Fibroblast of lung (primary cell): ENCODE results near the gene DNMBP. TPM values are rescaled to one million over a fixed set of nuclear protein-coding genes. Genes with fewer than 3 reads are reported as not detected.

Experiments
- DNase-seq, 2 donors: peaks; one replicate each; pipeline versions ENCODE4 v3.0.0 to v3.0.0-alpha.2; 2010; ENCODE audit warnings: low read depth in 2 of 2
- H2AFZ ChIP-seq: 2 replicates; pipeline ENCODE4 v1.5.1; 2012; ENCODE audit warnings: low read length, control low read depth, inconsistent platforms
- H3K27ac ChIP-seq: 2 replicates; pipeline ENCODE4 v1.5.1; 2011; ENCODE audit warnings: low read length, control low read depth; ENCODE audit not compliant: insufficient read depth
- H3K27me3 ChIP-seq: 2 replicates; pipeline ENCODE4 v1.5.1; 2011; ENCODE audit warnings: mild to moderate bottlenecking, low read length; ENCODE audit not compliant: control insufficient read depth, insufficient read depth
- H3K36me3 ChIP-seq: 2 replicates; pipeline ENCODE4 v1.5.1; 2011; ENCODE audit warnings: low read length; ENCODE audit not compliant: control insufficient read depth, insufficient read depth
- H3K4me1 ChIP-seq: 2 replicates; pipeline ENCODE4 v1.5.1; 2011; ENCODE audit warnings: low read length; ENCODE audit not compliant: control insufficient read depth, insufficient read depth; ENCODE audit errors: extremely low read depth
- H3K4me2 ChIP-seq: 2 replicates; pipeline ENCODE4 v1.5.1; 2011; ENCODE audit warnings: low read length, control low read depth; ENCODE audit not compliant: insufficient read depth; ENCODE audit errors: extremely low read depth
- H3K4me3 ChIP-seq, 4 experiments: fragments of 200-600 bp in 1 of 4; sonication (generic) in 1 of 4; replicated peaks in 1 of 4; 2 replicates each; pipeline ENCODE4 v1.5.1; 2011 to 2016; ENCODE audit warnings: low read length in 4 of 4, low read depth in 3 of 4, mild to moderate bottlenecking in 3 of 4, control low read depth in 2 of 4, inconsistent platforms in 1 of 4, mixed read lengths in 1 of 4; ENCODE audit not compliant: insufficient read depth in 1 of 4; ENCODE audit errors: control extremely low read depth in 1 of 4
- H3K79me2 ChIP-seq: 2 replicates; pipeline ENCODE4 v1.5.1; 2012; ENCODE audit warnings: mild to moderate bottlenecking, low read length, inconsistent platforms; ENCODE audit not compliant: control insufficient read depth, insufficient read depth
- H3K9ac ChIP-seq: 2 replicates; pipeline ENCODE4 v1.5.1; 2011; ENCODE audit warnings: mild to moderate bottlenecking, low read length, control low read depth; ENCODE audit not compliant: insufficient read depth
- H3K9me3 ChIP-seq: 2 replicates; pipeline ENCODE4 v1.5.1; 2012; ENCODE audit warnings: low read depth, low read length; ENCODE audit not compliant: control insufficient read depth, insufficient read depth
- H4K20me1 ChIP-seq: 2 replicates; pipeline ENCODE4 v1.5.1; 2011; ENCODE audit warnings: low read length; ENCODE audit not compliant: control insufficient read depth, insufficient read depth; ENCODE audit errors: extremely low read depth
- CTCF ChIP-seq, 2 donors: IDR thresholded peaks in 1 of 2; conservative IDR thresholded peaks in 1 of 2; 1 replicate in 1 of 2; 2 replicates in 1 of 2; pipeline ENCODE4 v1.5.1; 2011 to 2012; ENCODE audit warnings: low read length in 2 of 2, control low read depth in 1 of 2, inconsistent platforms in 1 of 2, low read depth in 1 of 2, mild to moderate bottlenecking in 1 of 2
- EZH2 ChIP-seq: IDR thresholded peaks from 2 replicates; pipeline ENCODE4 v1.5.1; 2012; ENCODE audit warnings: low read length, control low read depth, mild to moderate bottlenecking; ENCODE audit errors: missing control alignments
- polyA plus RNA-seq, 2 donors: library from polyadenylated mRNA; depleted of rRNA in 1 of 2; stranded (reverse) in 1 of 2; unstranded in 1 of 2; fragments of >200 nt; gene quantifications; 2 replicates each; pipeline ENCODE4 v1.2.1, GENCODE V29; 2011 to 2012; ENCODE audit warnings: missing spikeins in 1 of 2
- total RNA-seq: library from RNA; depleted of rRNA; stranded (reverse); fragments of >200 nt; gene quantifications from 2 replicates; pipeline ENCODE4 v1.2.1, GENCODE V29; 2014

Gene DNMBP
- total and polyA plus RNA-seq, 2 donors (not counting 1 experiment from before 2014, with no cell fraction given): 12.9 to 21.2 TPM

DNA sequence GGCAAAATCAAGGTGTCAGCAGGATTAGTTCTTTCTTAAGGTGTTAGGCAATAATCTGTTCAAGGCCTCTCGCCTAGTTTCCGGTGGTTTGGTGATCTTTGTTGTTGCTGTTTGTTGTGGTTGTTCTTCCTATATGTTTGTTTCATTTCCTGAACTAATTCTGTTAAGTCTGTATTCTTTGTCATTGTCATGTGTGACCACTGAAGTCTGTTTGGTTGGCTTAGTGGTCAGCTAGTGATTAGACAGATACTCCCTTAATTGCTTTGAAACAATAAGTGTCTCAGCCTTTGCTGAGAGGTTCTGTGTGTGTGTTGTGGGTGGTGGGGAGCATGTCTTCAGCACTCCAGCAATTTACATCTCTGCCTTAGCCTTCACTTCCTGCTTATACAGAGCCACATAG lies 181.3 kb downstream of the DNMBP start:
- no peaks in the 10 kb centered on the region for H3K79me2 ChIP-seq
- no peaks in the 10 kb centered on the region for H3K4me1 ChIP-seq
- no peak overlapping the region for H3K27ac ChIP-seq
- H2AFZ ChIP-seq: no peak overlapping the region
- no peak for DNase-seq
- no peak overlapping the region for H3K4me3 ChIP-seq
- no peak overlapping the region for H3K9ac ChIP-seq
- no peak overlapping the region for H3K4me2 ChIP-seq
- no peaks in the 10 kb centered on the region for H3K27me3 ChIP-seq
- H3K36me3 ChIP-seq: no peaks in the 10 kb centered on the region
- TF ChIP-seq EZH2 (no peak), CTCF (conservative IDR thresholded peaks at IDR 0.05 in 1 of 2, IDR thresholded peaks at IDR 0.05 in 1 of 2; ENCODE audit: low read depth in 1 of 2, low read length in 2 of 2) (no peak)
- H4K20me1 ChIP-seq: no peaks in the 10 kb centered on the region
- H3K9me3 ChIP-seq: no peaks in the 10 kb centered on the region

DNA sequence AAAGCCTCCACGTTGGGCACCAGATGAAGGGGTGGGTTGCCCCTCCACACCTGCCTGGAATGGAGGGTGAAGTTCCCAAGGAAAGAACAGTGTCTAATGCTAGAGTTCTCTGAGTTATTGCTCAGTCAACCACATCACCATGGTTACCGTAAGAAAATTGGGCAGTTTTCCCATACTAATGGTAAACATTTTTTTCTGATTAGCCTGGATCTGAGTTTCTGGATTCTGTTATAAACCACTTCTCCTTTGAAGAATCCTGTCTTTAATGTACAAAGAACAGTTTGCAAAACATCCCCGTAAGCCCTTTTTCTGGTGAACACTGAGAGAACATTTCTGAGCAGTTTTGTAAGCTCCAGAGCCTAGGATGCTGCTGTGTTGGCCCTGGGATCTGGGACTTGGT lies 181.8 kb downstream of the DNMBP start:
- H3K27ac ChIP-seq: no peak overlapping the region
- TF ChIP-seq CTCF (conservative IDR thresholded peaks at IDR 0.05 in 1 of 2, IDR thresholded peaks at IDR 0.05 in 1 of 2; ENCODE audit: low read depth in 1 of 2, low read length in 2 of 2) (no peak), EZH2 (no peak)
- H3K36me3 ChIP-seq: no peaks in the 10 kb centered on the region
- H3K4me3 ChIP-seq: no peak overlapping the region
- H2AFZ ChIP-seq: no peak overlapping the region
- peak; percentile 32 to 71 for DNase-seq
- no peaks in the 10 kb centered on the region for H3K9me3 ChIP-seq
- no peaks in the 10 kb centered on the region for H3K79me2 ChIP-seq
- H3K27me3 ChIP-seq: no peaks in the 10 kb centered on the region
- H3K9ac ChIP-seq: no peak overlapping the region
- no peaks in the 10 kb centered on the region for H4K20me1 ChIP-seq
- H3K4me2 ChIP-seq: no peak overlapping the region
- H3K4me1 ChIP-seq: no peaks in the 10 kb centered on the region

Other genes starting within 250 kb of the DNMBP start
- 0.26 and 0.66 TPM in 2 replicates for gene ABCC2, start 227.3 kb downstream of the DNMBP start, total RNA-seq
- 0.17 and 0.21 TPM in 2 replicates for gene ABCC2, start 227.3 kb downstream of the DNMBP start, polyA plus RNA-seq
- not detected in 2 replicates for gene CPN1, start 71.9 kb upstream of the DNMBP start, total RNA-seq
- not detected in 2 replicates for gene CPN1, start 71.9 kb upstream of the DNMBP start, polyA plus RNA-seq
- 39.0 and 52.8 TPM in 2 replicates for gene ERLIN1, start 176.1 kb upstream of the DNMBP start, total RNA-seq
- 74.7 and 96.5 TPM in 2 replicates for gene ERLIN1, start 176.1 kb upstream of the DNMBP start, polyA plus RNA-seq
- 20.8 and 22.1 TPM in 2 replicates for gene CHUK, start 219.6 kb upstream of the DNMBP start, total RNA-seq
- 20.2 and 22.1 TPM in 2 replicates for gene CHUK, start 219.6 kb upstream of the DNMBP start, polyA plus RNA-seq